Thyroid gland (tissue), 4 donors: ENCODE measurements around the gene VPS11.

Experiments
- POLR2A ChIP-seq, 2 donors: fragments of 450-650 bp; IDR thresholded peaks; one replicate each; pipeline ENCODE4 v1.6.1; 2017; ENCODE audit warnings: antibody characterized with exemption in 2 of 2, mild to moderate bottlenecking in 2 of 2, moderate library complexity in 1 of 2
- TF ChIP-seq, protein P1 (sequence below), 6 experiments: fragments of 200-600 bp in 3 of 6; fragments of 450-650 bp in 3 of 6; sonication (generic) in 3 of 6; IDR thresholded peaks; one replicate each; pipeline ENCODE4 v1.5.1; 2016 to 2019; ENCODE audit warnings: antibody characterized with exemption in 6 of 6, mild to moderate bottlenecking in 2 of 6, inconsistent platforms in 1 of 6, moderate library complexity in 1 of 6

GRCh38 chr11:119029340-119030028 lies 38.1 kb upstream of the VPS11 start:
- TF ChIP-seq, protein P1, sequence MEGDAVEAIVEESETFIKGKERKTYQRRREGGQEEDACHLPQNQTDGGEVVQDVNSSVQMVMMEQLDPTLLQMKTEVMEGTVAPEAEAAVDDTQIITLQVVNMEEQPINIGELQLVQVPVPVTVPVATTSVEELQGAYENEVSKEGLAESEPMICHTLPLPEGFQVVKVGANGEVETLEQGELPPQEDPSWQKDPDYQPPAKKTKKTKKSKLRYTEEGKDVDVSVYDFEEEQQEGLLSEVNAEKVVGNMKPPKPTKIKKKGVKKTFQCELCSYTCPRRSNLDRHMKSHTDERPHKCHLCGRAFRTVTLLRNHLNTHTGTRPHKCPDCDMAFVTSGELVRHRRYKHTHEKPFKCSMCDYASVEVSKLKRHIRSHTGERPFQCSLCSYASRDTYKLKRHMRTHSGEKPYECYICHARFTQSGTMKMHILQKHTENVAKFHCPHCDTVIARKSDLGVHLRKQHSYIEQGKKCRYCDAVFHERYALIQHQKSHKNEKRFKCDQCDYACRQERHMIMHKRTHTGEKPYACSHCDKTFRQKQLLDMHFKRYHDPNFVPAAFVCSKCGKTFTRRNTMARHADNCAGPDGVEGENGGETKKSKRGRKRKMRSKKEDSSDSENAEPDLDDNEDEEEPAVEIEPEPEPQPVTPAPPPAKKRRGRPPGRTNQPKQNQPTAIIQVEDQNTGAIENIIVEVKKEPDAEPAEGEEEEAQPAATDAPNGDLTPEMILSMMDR (IDR thresholded peaks at IDR 0.05), result no peak
- TF ChIP-seq POLR2A (IDR thresholded peaks at IDR 0.05), result no peak
